Embryonic facial prominence (tissue), 1 donor: ENCODE measurements around the gene PAF1.
"Not testable (repeated sequence)": the region's sequence is repeated elsewhere in the genome, so short reads cannot be mapped to it uniquely, and the experiment has no call there.

Experiments used
- DNase-seq: peaks from one replicate; pipeline ENCODE4 v3.0.0-alpha.2; 2016; ENCODE audit errors: extremely low spot score

The PAF1 gene

DNA sequence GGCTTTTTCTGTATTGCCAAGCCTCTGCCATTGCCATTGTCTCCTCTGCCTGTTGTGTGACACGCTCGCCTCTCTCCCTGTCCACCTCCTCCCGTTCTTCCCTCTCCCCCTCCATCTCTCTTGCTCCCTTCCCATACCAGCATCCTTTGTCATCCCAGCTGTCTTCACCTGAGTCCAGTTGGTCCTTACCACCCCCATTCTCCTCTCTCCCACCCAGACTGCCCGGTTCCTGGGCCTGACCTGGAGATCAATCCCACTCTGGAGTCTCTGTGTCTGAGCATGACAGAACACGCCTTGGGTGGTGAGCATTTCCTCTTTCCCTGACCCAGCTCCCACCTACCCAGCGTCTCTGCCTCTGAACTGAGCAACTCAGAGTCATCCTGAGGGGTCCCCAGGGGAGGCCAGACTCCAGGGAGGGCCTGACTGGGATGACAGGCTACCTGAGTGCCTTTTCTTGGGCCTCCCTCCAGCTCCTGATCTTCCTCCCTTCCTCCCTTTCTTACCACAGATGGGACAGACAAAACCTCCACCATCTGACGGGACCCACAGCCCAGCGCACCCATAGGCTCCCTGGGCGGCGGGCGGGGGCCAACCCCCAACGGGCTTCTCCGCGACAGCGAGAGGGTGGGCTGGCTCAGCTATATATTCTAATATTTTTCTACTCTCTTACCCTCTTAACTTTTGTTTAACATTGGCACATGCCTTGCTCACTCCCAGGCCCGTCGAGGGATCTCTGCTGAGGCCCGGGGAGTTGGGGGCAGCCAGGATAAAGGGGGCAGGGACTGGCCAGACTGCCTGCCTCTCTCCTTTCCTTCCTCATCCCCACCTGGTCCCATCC, 7.7 kb downstream of the PAF1 start:
- DNase-seq, result no peak

DNA sequence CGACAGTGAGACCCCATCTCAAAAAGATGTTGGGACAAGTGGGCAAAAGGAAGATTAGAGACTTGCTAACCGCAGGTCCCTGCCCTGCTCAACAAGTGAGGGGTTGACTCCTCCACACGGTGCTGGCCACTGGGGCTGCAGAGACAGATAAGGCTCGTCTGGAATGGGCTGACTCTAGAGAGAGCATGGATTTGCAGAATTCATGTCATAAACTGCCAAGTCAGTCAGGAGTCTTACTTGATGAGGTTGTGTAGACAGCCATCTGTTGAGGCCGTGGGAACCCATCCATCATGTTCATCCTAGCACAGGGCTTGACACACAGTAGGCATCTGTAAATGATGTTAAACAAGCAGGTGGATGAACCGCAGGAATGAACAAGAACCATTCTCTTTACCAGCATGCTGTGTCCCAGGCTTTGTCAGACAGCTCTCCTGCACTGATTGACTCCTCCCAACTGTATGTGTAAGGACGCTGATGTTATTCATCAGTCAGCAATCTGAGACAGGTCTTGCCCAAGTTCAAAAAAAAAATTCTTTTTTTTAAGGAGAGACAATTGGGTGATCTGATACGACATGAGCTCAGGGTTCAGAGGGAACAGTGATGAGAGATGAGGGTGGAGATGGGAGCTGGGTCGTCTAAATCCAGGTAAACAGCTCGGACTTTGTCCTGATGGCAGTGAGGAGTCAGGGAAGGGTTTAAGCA, 8.8 kb downstream of the PAF1 start:
- DNase-seq, result no peak

DNA sequence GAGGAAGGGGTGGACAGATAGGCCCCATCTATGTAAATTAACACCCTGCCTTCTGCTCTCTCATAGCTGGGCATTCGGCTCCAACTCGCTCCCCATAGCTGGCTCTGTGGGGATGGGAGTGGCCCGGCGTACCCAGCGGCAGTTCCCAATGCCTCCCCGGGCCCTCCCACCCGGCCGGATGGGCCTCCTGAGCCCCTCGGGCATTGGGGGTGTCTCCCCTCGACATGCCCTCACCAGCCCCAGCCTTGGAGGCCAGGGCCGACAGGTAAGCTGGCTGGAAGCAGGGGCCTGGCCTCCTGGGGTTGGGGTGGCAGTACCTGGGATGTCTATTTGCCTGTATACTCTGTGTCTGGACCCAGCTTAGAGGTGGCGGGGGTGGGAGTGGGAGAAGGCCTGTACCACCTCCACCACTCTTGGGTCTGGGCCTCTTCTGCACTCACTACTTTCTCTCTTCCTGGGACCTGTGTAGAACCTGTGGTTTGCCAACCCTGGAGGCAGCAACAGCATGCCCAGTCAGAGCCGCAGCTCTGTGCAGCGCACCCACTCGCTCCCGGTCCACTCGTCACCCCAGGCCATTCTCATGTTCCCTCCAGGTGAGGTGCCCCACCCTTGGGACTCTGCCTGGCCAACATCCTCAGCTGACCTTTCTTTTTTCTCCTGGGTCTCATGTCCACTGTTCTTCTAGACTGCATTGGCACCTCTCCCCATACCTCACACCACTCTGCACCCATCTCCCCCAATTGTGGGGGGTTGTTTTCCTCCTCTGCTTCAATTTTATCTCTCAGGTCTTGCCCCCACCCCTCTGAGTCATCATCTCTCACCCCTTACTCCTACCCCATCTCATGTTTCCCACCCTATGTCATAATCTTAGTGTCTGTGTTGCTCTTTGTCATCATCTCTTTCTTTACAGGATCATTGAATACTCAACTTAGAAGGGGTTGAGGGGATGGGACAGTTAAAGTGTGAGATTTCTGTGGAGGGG, 10.1 kb downstream of the PAF1 start:
- DNase-seq, result no peak

DNA sequence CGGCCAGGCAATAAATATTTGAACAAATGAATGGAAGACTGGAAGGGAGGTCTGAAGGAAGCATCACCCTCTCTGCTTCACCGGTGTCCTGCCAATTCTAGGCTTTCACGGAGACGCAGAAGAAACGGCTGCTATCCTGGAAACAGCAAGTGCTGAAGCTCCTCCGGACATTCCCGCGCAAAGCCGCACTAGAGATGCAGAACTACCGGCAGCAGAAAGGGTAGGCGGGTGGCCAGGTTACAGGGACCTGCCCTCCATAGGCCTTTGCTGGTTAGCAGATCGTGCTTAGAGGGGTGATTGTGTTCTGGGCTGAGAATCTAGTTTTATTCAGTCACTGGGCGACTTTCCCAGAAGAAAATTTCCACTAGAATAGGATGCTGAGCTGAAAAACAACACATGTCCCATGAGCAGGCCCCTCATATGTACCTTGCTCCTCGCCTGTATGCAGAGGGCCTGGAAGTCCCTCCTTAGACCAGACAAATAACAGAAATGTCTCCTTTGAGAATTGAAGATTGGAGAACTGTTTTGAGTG, 11.0 kb downstream of the PAF1 start:
- no peak for DNase-seq

DNA sequence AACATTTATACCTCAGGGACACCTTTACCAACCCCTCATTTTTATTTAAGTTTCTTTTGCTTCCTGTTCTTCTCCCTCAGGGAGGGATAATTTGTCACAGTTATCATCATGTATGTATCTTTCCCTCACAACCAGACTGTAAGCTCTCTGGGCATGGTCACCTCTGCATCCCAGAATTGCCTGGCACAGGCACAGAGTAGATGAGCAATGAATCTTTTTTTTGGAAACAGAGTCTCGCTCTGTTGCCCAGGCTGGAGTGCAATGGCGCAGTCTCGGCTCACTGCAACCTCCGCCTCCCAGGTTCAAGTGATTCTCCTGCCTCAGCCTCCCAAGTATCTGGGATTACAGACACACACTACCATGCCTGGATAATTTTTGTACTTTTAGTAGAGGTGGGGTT, 11.5 kb downstream of the PAF1 start:
- DNase-seq, result not testable (repeated sequence)

DNA sequence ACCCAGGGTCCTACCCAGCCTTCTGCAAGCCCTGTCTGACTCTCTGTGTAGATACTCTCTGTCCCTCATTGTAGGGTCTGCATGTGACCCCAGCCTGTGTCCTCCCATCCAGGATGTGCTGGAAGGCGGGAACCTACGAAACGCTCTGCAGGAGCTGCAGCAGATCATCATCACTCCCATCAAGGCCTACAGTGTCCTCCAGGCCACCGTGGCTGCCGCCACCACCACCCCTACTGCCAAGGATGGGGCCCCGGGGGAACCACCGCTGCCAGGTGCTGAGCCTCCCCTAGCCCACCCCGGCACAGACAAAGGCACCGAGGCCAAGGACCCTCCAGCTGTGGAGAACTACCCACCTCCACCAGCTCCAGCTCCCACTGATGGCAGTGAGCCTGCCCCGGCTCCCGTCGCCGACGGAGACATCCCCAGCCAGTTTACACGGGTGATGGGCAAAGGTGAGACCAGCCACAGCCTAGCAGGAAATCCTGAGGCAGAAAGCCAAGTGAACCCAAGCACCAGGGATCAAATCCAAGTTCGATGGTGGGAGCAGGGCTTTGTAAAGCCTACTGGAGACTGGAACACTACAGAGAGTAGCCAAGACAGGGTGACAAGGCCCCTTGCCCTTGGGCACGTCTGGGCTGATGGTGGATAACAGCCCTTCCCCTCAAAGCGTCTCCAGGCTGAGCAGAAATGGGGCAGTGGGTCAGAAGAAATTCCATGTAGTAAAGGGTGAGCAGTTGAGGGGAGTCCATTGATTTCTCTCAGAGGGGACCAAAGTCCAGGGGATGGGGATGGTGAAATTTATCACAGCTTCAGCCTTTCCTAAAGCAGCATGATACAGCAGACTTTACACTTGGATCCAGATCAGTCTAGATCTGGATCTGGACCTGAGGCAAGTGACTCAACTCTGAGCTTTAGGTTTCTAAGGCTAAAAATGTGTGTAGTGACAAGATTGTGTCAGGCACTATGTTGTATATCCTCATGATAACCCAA, 13.2 kb downstream of the PAF1 start:
- no peak for DNase-seq

DNA sequence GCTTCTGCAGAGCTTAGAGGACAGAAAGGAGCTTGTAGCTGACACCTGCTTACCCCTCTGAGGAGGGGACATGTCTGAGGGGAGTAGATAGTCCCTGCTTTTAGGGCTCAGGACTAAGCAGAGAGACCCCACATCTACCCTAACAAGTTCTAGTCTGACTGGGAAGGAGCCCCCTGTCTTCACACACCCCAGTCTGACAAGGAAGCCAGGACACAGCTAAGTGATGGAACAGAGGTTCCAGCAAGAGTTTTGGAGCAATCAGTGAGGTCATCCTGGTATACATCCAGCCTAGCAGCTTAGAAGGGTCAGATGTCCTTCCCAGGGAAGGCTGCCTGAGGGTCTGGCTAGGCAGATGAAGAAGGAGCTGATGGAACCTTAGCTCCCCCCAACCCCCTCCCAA, 15.0 kb downstream of the PAF1 start:
- no peak for DNase-seq

DNA sequence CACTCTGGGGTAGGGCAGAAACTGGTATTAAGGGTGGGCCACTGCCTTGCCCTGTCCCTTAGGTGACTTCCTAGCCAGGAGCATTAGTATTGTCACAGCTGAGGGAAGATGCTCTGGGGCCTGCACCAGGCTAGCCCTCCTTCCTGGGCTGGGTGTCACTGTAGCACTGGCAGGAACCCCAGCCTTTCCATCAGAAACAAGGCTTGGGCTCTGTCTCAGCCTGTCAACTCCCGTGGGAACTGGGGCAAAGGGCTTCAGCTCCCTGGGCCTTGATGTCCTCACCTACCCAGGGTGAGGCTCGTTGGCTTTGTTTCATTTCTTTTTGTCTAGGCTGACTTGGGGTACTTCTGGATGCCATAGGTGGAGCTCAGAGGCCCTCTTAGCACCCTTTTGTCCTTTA, 18.0 kb downstream of the PAF1 start:
- DNase-seq, result no peak

DNA sequence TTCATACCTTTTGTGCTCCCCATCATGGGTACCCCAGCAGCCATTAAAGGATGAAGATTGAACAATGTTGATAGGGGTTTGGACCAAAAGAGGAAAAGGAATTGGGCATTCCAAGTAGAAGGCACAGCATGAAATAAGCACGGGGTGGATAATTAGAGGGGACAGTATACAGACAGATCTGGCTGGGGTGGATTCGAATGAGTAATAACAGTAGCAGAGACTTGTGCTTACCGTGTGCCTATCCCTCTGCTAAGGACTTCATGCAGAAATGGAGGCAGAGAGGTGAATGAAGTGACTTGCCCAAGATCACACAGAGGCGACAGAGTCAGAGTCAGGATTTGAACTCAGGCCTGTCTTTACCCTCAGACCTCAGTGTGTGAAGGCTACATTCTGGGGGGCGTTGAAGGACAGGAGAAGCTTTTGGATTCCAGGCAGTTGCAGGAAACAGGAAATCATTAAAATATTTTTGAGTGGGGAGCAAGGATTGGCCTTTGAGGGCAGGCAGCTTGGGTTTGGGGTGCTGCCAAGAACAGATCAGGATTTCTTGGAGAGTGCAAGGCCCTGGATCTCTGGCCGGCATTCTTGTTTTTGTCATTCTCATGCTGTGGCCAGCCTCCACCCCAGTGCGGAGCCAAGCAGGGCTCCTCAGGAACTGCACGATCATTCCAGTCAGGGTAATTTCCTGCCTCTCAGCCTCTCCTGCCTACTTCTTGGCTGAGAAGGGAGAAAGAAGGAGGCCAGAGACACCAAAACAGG, 18.7 kb downstream of the PAF1 start:
- DNase-seq, result no peak

DNA sequence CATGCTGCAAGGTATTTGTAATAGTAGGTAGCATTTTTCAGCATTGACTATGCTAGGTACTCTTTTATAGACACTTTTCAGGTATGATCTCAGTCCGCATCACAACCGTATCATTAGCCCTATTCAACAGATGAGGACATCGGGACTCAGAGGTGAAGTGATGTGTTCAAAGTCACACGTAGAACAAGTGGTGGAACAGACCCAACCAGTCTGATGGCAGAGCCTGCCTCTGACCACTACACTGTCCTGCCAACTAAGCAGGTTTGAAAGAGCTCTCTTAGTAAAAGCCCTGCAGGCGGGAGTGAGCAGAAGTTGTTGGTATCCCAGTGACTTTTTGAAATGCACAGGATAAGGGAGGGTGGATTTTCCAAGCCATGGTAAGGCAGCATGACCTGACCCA, 20.2 kb downstream of the PAF1 start:
- no peak for DNase-seq

DNA sequence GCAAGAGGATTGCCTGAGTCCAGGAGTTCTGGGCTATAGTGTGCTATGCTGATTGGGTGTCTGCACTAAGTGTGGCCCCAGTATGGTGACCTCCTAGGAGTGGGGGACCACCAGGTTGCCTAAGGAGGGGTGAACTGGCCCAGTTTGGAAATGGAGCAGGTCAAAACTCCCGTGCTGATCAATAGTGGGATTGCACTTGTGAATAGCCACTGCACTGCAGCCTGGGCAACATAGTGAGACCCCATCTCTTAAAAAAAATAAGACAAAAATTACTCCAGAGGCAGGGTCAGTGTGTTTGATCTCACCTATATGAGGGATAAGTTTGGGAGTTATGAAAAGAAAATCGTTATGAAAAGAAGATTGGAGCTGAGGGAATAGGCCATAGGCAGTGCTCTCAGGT, 21.7 kb downstream of the PAF1 start:
- DNase-seq, result no peak

DNA sequence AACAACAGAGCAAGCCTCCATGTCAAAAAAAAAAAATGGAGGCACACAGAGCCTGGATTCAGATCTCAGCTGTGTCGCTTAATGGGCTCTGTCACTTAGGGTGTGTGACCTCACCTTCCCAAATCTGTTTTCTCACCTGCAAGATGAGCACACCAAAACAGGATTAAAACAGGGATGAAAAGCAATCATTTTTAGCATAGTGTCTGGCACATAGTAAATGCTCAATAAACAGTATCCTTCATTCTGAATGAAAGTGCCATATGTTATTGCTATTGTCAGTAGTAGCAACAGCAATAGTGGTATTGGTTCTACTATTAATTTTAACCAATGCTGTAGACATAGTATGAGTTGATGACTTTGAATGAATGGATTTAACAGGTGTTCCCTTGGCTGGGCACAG, 25.4 kb downstream of the PAF1 start:
- no peak for DNase-seq

DNA sequence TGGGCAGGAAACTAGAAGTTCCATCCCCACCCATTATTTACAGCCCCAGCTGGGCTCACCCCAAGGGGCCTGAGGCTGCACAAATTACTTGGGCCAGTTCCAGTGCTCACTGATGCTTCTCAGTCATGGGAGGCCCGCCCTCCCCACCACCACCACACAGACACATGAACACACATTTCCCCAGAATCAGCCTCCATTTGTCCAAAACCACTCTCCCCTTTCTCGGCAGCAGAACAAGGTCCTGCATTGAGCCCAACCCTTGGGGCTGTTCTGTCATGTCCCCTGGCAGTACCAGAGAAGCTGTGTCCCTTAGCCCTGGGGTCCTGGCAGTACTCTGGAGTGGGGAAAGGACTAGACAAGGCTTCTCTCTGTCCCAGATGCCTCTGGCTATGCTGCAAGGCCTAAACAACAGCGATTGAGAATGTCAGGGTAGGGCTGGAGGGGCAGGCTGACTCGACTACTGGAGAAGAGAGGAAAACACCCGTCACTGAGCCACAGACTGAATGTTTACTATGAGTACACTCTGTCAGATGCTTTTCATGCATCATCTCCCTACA, 26.9 kb downstream of the PAF1 start:
- DNase-seq, result no peak

DNA sequence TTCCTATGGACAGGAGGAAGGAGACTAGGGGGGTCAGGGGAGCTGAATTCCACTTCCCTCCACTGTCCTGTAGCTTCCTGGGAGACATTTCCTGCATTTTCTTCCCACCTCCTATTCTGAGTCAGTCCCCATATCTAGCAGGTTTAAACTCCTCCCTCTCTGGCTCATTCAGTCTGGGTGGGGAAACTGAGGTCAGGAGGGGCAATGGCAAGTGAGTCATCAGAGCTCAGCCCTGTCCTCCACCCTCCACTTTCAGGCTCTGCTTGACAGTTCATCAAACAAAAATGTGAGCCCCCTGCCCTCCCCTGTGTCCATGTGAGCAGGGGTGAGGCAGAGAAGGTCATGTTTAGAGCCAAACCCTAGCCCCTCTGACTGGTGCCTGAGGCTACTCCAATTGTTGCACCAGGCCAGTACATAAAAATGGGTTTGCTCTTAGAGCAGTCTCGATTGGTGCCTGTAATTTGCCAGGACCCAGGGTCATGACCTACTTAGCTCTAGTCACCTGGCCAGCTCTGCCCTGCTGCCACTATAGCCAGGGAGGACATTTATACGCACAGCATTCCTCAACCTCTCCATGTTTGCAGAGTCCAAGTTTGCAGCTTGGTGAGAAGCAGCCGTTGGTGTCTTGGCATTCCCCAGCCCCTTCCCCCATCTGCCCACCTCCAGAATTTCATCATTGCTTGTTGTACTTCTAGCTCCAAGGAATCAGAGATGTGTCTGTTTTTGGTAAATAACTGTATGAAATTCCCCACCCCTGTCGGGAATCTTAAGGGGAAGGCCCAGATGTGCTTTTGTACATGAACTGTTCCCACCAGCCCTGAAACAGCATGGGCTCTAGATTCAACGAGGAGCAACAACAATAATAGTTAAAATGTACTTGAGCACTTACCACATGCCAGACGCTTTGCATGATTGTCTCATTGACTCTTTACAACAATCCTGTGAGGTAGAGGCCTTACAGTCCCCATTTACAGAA, 27.9 kb downstream of the PAF1 start:
- DNase-seq, result no peak

DNA sequence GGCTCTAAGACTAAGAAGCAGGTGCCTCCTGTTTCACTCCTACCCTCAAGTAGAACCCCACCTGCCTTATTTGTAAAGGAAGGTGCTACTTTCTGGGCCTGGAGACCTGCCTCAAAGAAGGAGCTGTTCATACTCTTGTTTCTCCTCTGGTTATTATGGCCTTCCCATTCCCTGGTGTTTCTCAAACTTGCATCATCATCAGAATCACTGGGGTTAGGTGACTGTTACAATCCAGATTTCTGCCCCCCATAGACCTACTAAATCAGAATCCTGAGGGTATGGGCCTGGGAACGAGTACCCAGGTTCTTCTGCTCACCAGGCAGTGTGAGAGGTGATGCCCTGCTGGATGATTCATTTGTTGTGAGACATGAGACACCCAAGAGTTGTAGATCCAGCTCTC, 30.3 kb downstream of the PAF1 start:
- DNase-seq, result no peak

DNA sequence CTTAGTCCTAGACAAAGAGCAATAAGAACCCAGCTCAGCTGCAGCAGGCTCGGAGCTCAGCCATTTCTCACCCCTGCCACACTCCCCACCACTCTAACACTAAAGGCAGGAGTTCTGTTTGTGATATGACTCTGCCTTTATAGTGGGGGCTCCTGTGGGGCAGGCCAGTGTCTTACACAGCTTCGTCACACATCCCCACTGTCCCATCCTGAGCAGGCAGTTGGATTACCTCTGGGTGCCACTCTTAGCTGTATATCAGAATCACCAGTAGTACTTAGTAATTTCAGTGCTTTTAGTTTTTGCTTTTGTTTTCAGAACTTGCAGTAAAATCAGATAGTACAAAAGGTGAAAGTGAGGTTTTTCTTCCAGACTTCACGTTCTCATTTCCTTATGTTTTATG, 31.9 kb downstream of the PAF1 start:
- DNase-seq, result no peak

DNA sequence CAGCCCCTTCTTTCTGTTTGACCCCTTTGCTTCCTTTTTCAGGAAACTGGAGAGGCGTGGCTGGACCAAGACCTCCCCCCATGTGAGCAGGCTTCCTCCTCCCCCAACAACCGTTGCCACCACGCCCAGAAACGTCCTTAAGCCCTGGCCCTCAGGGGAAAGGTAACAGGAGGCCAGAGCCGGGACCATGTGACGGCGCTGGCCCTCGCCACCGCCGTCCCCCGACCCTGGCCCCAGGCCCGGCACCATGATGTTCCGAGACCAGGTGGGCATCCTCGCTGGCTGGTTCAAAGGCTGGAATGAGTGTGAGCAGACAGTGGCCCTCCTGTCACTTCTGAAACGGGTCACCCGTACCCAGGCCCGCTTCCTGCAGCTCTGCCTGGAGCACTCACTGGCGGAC, 34.3 kb downstream of the PAF1 start:
- DNase-seq, result no peak

DNA sequence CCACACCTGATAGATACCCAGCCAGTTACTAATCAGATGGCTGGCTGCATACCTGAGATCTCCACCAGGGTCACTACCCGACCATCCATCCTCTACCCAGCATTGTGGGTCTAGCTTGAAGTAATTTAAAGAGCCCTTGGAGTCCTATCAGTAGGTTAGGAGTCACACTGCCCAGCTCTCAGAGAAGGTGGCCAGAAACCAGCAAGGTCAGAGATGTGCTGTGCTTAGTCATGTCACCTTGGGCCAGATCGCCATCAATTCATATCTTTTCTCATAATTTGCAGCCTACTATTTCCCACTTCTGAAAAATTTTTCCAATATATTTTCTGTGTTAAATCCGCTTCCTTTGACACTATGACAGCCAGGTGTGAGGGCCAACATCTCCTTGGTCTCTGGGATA, 34.8 kb downstream of the PAF1 start:
- no peak for DNase-seq
